ENCODE measurements around the gene HPRT1.

HPRT1 gene

GRCh38 chrX:134478374-134478773, 18.4 kb downstream of the HPRT1 start:
- DNase-seq = no peak

- no peak for DNase-seq
These were observed 20.1 kb downstream of the HPRT1 start for GRCh38 chrX:134480061-134480460.

DNA sequence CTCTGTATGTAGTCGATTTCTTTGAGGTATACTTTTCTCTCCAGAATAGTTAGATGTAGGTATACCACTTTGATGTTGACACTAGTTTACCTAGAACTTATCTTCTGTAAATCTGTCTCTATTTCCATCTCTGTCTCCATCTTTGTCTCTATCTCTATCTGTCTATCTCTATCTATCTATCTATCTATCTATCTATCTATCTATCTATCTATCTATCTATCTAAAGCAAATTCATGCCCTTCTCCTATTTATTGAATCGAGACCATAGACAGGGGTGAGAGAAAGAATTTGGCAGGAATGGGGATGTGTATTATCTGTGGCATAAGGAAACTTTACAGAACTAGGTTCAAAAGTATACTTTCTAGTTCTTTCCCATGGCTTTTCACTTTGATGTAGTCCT, 21.4 kb downstream of the HPRT1 start:
- DNase-seq = no peak

GRCh38 chrX:134482371-134482770, 22.4 kb downstream of the HPRT1 start:
- no peak for DNase-seq

DNA sequence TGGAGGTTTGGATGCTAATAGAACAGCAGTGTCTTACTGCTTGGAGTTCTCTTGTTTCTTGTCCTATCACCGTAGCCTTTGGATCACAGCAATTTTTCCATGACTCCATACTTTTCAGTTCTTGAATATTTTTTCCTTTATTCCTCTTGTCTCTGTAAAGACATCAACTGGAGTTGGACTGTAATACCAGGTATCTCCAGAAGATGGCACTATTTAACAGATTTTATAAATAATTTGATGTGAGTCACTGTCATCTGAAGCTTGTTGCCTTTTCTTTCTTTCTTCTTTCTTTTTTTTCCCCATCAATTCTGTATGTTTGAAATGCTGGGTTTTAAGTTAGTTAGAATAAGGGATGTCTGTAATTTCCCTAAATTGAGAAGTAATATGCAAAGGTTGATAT, 24.1 kb downstream of the HPRT1 start:
- DNase-seq = peak in 1 of 5 donors; percentile 46

- DNase-seq = no peak
These were observed 42.0 kb downstream of the HPRT1 start for GRCh38 chrX:134501941-134502340.

DNA sequence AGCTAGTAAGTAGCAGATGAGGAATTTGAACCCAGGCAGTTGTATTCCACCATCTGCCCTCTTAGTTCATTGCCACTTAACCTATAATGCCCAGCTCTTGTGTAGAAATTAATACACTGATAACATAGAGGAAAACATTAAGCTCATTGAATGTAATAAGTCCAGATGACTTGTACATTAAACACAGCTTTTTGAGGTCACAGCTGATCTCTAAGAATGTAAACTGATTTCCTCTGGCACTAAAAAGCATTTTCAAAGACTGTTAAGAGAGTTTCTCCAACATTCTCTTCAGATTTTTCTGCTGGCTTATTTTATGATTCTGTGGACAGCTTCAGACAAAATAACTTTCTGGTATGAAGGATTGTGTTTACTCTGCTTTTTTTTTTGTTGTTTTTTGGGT, 42.7 kb downstream of the HPRT1 start:
- DNase-seq = no peak

DNA sequence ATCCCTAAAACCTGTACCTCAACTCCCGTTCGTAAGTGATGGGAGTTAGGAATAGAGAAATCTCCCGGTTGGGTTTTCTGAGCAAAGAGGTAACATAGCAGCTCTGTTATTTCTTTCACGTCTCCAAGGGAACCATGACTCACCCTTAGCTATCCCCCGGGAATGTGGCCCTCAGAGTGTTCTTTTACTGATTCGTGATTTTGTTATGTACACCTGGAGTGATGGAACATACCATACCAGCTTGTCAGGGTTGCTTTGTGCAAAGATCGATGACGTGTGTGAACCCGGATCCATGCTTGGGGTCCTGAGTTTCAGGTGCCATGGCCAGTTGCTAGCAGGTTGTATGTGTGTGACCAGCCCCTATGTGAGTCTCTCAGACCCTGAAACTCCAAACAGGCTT, 52.6 kb downstream of the HPRT1 start:
- no peak for DNase-seq

DNA sequence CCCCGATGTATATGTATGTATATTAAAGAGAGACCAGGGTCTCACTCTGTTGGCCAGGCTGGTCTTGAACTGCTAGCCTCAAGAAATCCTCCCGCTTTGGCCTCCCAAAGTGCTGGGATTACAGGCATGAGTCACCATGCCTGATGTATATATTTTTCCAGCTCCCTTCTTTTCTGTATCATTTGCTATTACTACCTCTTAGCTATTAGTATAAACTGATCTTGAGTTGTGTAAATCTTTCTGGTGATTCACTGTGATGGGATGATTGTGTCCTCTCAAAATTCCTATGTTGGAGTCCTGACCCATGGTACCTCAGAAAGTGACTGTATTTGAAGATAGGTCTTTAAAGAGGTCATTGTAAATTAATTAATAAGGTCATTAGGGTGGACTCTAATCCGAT, 53.1 kb downstream of the HPRT1 start:
- no peak for DNase-seq

DNA sequence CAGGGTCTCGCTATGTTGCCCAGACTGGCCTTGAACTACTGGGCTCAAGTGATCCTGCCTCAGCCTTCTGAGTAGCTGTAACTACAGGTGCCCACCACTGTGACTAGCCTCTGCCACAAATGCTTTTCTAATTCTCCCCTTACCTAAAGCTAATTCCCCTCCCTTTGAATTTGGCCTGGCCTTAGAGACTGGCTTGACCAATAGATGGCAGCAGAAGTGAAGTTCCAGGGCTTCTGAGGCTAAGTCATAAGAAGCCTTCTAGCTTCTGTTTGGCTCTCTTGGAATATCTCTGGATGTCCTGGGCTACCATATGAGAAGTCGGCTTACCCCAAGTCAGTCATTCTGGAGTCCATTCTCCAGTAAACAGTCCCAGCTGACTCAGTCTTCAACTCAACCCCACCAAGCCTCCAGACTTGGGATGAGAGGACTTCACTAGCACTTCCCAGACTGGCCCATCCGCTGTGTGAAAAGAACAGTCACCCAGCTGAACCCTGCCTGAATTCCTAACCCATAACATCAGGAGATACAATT, 61.0 kb downstream of the HPRT1 start:
- DNase-seq = peak in 1 of 5 donors; percentile 35

DNA sequence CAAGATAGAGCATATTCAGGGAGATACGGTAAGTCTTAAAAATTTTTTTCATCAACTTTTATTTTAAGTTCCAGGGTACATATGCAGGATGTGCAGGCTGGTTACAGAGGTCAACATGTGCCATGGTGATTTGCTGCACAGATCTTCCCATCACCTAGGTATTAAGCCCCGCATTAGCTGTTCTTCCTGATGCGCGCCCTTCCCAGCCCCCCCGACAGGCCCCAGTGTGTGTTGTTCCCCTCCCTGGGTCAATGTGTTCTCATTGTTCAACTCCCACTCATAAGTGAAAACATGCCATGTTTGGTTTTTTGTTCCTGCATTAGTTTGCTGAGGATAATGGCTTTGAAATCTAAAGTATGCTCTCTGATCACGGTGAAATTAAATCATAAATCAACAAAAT, 64.2 kb downstream of the HPRT1 start:
- DNase-seq = no peak

DNA sequence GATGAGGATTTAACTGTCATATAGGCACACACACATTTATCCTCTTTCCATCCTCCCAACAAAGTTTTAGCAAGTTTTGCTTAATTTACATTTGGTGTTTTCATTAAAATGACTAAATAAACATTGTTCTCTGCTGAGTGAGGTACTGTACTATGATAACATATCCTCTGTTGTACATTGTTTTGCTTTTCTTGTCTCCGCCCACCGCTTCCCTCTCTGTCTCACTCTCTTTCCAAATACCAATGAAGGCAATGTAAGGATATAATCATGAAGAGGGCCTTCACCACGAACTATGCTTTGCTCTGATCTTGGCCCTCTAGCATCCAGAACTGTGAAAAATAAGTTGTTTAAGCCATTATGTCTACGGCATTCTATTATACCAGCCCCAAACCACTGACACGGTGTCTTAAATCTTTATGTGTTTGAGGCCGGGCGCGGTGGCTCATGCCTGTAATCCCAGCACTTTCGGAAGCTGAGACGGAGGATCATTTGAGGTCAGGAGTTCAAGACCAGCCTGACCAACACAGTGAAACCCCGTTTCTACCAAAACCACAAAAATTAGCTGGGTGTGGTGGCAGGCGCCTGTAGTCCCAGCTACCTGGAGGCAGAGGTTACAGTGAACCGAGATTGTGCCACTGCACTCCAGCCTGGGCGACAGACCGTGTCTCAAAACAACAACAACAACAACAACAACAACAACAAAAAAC, 65.3 kb downstream of the HPRT1 start:
- DNase-seq = no peak

- DNase-seq = no peak
These were observed 66.4 kb downstream of the HPRT1 start for GRCh38 chrX:134526399-134526798.

GRCh38 chrX:134528960-134529359, 69.0 kb downstream of the HPRT1 start:
- peak in 1 of 5 donors; percentile 5 for DNase-seq

DNA sequence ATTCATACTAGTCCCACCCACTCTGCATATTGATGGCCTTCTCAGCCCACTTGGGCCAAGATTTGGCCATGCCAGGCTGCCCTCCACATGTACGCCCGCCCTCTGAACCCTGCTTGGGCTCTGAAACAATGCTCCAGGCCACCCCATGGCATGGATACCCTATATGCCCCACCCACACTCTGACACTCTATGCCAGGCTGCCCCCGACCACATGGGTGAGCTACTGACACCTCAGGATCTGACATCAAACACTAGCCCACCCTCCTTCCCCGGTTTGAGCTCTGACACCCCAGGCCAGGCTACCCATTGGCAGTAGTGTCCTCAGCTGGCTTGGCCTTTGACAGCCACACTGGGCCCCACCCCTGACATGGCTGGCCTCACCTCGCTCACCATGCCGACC, 69.5 kb downstream of the HPRT1 start:
- no peak for DNase-seq

DNA sequence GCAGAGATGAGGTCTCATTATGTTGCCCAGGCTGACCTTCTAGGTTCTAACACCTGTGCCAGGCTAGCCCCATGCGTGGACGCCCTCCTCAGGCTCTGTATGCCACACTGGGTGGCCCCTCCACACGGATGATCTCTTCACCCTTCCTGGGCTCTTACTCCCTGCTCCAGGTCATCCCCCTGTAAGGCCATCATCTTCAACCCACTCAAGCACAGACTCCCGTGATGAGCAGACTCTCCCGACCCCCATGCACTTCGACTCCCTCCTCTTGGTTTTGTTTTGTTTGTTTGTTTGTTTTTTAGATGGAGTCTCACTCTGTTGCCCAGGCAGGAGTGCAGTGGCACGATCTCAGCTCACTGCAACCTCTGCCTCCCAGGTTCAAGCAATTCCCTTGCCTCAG, 70.9 kb downstream of the HPRT1 start:
- DNase-seq = no peak

- no peak for DNase-seq
These were observed 73.4 kb downstream of the HPRT1 start for GRCh38 chrX:134533352-134533751.

DNA sequence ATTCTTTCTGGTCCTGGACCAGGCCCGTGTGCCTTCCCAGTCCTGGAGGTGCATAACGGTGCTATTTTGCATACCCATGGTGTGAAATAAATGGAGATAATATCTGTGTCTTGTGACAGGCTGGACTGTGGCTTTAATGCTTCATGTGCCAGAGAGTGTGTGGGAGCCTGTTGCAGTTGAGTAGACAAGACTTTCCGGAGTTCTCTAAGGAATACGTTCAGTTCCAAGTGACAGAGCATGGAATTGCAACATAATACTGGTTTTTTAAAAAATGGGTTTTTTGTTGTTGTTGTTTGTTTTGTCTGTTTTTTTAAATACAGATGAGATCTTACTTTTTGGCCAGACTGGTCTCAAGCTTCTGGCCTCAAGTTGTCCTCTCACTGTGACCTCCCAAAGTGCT, 74.0 kb downstream of the HPRT1 start:
- no peak for DNase-seq

- DNase-seq = no peak
These were observed 77.4 kb downstream of the HPRT1 start for GRCh38 chrX:134537179-134537955.

DNA sequence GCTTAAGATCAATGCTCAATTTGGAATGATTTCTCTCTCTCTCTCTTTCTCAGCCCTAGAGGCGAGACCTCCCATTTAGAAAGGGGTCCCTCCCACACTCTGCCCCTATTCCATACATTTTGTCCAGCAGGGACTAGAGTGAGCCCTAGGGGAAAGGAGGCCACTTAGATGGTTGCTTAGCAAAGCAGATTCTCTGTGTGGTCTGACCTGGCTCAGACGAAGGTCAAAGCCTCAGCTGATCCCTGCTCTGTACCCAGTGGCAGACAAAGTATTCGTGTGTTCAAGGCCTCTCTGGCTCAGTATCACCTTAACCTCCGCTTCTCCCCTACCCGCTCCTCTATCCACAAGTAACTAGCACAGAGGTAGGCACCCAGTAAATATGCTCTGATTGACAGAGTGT, 78.4 kb downstream of the HPRT1 start:
- no peak for DNase-seq

GRCh38 chrX:134541906-134542305, 81.9 kb downstream of the HPRT1 start:
- DNase-seq = no peak

DNA sequence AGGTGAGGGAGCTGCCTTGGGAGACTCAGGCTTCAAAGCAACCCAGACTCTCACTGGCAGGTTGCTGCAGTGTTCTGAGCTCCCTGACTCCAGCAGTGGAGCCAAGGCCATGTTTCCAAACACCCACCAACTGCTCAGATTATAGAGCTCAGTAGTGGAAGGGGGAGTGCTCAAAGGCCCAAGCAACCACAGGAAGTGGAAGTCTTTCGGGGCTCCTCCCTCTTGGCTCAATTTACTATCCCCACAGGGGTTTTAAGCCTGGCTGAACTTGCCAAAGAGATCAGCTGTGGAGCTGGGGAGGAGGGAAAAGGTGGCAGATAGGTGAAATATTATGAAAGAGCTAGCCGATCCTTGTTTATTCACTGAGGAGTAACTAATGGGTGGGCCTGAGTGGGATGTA, 82.5 kb downstream of the HPRT1 start:
- DNase-seq = peak in 1 of 5 donors; percentile 16

DNA sequence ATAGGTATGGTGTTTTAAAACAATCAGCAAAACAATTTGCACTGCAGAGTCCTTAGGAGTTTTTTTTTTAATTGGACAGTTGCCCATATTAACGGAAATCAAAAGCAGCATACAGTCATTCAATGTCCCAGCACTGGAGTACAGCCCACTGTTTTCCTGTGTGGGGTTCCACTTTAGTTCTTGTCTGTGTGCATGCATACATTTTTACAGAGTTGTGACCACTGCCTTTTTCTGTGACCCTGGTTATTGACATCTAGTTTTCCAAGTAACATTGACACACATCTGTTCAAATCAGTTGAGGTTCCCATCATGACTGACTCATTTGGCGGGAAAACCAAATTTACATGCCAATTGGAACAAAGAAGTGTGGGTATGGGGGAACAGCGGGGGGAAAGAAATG, 83.3 kb downstream of the HPRT1 start:
- no peak for DNase-seq

- DNase-seq = no peak
These were observed 84.2 kb downstream of the HPRT1 start for GRCh38 chrX:134544135-134544512.
